Measurements from ENCODE around the gene TAF1A.

- TF ChIP-seq, protein P1, sequence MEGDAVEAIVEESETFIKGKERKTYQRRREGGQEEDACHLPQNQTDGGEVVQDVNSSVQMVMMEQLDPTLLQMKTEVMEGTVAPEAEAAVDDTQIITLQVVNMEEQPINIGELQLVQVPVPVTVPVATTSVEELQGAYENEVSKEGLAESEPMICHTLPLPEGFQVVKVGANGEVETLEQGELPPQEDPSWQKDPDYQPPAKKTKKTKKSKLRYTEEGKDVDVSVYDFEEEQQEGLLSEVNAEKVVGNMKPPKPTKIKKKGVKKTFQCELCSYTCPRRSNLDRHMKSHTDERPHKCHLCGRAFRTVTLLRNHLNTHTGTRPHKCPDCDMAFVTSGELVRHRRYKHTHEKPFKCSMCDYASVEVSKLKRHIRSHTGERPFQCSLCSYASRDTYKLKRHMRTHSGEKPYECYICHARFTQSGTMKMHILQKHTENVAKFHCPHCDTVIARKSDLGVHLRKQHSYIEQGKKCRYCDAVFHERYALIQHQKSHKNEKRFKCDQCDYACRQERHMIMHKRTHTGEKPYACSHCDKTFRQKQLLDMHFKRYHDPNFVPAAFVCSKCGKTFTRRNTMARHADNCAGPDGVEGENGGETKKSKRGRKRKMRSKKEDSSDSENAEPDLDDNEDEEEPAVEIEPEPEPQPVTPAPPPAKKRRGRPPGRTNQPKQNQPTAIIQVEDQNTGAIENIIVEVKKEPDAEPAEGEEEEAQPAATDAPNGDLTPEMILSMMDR (IDR thresholded peaks at IDR 0.05; ENCODE audit: insufficient read depth, low read depth, low read length) = no peak
- TF ChIP-seq EZH2 (IDR thresholded peaks at IDR 0.05; ENCODE audit: insufficient read depth, low read length) = no peak
These were observed 34.5 kb upstream of the TAF1A start for GRCh38 chr1:222624214-222624613.

All from astrocyte (in vitro differentiated cells and primary cell).